Fibroblast of lung (primary cell): ENCODE data around the gene PRPSAP2. TPM values are rescaled to one million over a fixed set of nuclear protein-coding genes. Genes with fewer than 3 reads are reported as not detected.

Experiments
- DNase-seq, 2 donors: peaks; one replicate each; pipeline versions ENCODE4 v3.0.0 to v3.0.0-alpha.2; 2010; ENCODE audit warnings: low read depth in 2 of 2
- H2AFZ ChIP-seq: 2 replicates; pipeline ENCODE4 v1.5.1; 2012; ENCODE audit warnings: low read length, control low read depth, inconsistent platforms
- H3K27ac ChIP-seq: 2 replicates; pipeline ENCODE4 v1.5.1; 2011; ENCODE audit warnings: low read length, control low read depth; ENCODE audit not compliant: insufficient read depth
- H3K27me3 ChIP-seq: 2 replicates; pipeline ENCODE4 v1.5.1; 2011; ENCODE audit warnings: mild to moderate bottlenecking, low read length; ENCODE audit not compliant: control insufficient read depth, insufficient read depth
- H3K36me3 ChIP-seq: 2 replicates; pipeline ENCODE4 v1.5.1; 2011; ENCODE audit warnings: low read length; ENCODE audit not compliant: control insufficient read depth, insufficient read depth
- H3K4me1 ChIP-seq: 2 replicates; pipeline ENCODE4 v1.5.1; 2011; ENCODE audit warnings: low read length; ENCODE audit not compliant: control insufficient read depth, insufficient read depth; ENCODE audit errors: extremely low read depth
- H3K4me2 ChIP-seq: 2 replicates; pipeline ENCODE4 v1.5.1; 2011; ENCODE audit warnings: low read length, control low read depth; ENCODE audit not compliant: insufficient read depth; ENCODE audit errors: extremely low read depth
- H3K4me3 ChIP-seq, 4 experiments: fragments of 200-600 bp in 1 of 4; sonication (generic) in 1 of 4; replicated peaks in 1 of 4; 2 replicates each; pipeline ENCODE4 v1.5.1; 2011 to 2016; ENCODE audit warnings: low read length in 4 of 4, low read depth in 3 of 4, mild to moderate bottlenecking in 3 of 4, control low read depth in 2 of 4, inconsistent platforms in 1 of 4, mixed read lengths in 1 of 4; ENCODE audit not compliant: insufficient read depth in 1 of 4; ENCODE audit errors: control extremely low read depth in 1 of 4
- H3K79me2 ChIP-seq: 2 replicates; pipeline ENCODE4 v1.5.1; 2012; ENCODE audit warnings: mild to moderate bottlenecking, low read length, inconsistent platforms; ENCODE audit not compliant: control insufficient read depth, insufficient read depth
- H3K9ac ChIP-seq: 2 replicates; pipeline ENCODE4 v1.5.1; 2011; ENCODE audit warnings: mild to moderate bottlenecking, low read length, control low read depth; ENCODE audit not compliant: insufficient read depth
- H3K9me3 ChIP-seq: 2 replicates; pipeline ENCODE4 v1.5.1; 2012; ENCODE audit warnings: low read depth, low read length; ENCODE audit not compliant: control insufficient read depth, insufficient read depth
- H4K20me1 ChIP-seq: 2 replicates; pipeline ENCODE4 v1.5.1; 2011; ENCODE audit warnings: low read length; ENCODE audit not compliant: control insufficient read depth, insufficient read depth; ENCODE audit errors: extremely low read depth
- EZH2 ChIP-seq: IDR thresholded peaks from 2 replicates; pipeline ENCODE4 v1.5.1; 2012; ENCODE audit warnings: low read length, control low read depth, mild to moderate bottlenecking; ENCODE audit errors: missing control alignments
- polyA plus RNA-seq, 2 donors: library from polyadenylated mRNA; depleted of rRNA in 1 of 2; stranded (reverse) in 1 of 2; unstranded in 1 of 2; fragments of >200 nt; gene quantifications; 2 replicates each; pipeline ENCODE4 v1.2.1, GENCODE V29; 2011 to 2012; ENCODE audit warnings: missing spikeins in 1 of 2
- total RNA-seq: library from RNA; depleted of rRNA; stranded (reverse); fragments of >200 nt; gene quantifications from 2 replicates; pipeline ENCODE4 v1.2.1, GENCODE V29; 2014
- TF ChIP-seq, protein P1 (sequence below), 2 donors: IDR thresholded peaks in 1 of 2; conservative IDR thresholded peaks in 1 of 2; 1 replicate in 1 of 2; 2 replicates in 1 of 2; pipeline ENCODE4 v1.5.1; 2011 to 2012; ENCODE audit warnings: low read length in 2 of 2, control low read depth in 1 of 2, inconsistent platforms in 1 of 2, low read depth in 1 of 2, mild to moderate bottlenecking in 1 of 2

PRPSAP2 gene
- total and polyA plus RNA-seq, 2 donors (not counting 1 experiment from before 2014, with no cell fraction given) = 23.1 to 47.4 TPM

DNA sequence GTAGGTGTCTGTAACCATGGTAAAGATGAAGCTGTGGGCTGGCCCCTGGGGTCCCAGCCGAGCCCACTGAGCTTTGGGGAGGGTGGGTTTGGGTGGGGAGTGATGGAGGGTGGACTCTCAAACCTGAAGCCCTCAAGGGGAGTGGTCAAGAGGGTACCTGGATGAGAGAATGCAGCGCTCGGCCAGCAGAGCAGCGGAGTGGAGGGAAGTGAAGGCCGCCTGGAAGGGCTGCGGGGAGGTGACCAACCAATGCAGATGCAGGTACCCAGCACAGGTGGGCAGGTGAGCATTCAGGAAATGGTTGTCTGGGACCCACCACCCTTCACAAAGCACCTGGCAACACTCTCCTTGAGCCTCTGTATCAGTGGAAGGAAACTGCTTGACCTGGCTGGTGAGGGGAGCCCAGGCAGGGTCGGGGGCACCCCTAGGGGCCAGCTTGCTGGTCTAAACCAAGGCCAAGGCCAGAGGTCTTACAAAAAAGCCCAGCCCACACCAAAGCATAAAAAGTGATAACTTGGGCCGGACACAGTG is 90.6 kb downstream of the PRPSAP2 start:
- Histone ChIP-seq H3K4me3 (no peak overlapping the region), H3K27me3 (peaks cover 31% of the 10 kb centered on the region), H3K36me3 (no peaks in the 10 kb centered on the region), H4K20me1 (no peaks in the 10 kb centered on the region), H3K9me3 (no peaks in the 10 kb centered on the region), H3K4me1 (no peaks in the 10 kb centered on the region), H3K27ac (no peak overlapping the region), H2AFZ (no peak overlapping the region), H3K4me2 (no peak overlapping the region), H3K79me2 (no peaks in the 10 kb centered on the region), H3K9ac (no peak overlapping the region)
- TF ChIP-seq, protein P1, sequence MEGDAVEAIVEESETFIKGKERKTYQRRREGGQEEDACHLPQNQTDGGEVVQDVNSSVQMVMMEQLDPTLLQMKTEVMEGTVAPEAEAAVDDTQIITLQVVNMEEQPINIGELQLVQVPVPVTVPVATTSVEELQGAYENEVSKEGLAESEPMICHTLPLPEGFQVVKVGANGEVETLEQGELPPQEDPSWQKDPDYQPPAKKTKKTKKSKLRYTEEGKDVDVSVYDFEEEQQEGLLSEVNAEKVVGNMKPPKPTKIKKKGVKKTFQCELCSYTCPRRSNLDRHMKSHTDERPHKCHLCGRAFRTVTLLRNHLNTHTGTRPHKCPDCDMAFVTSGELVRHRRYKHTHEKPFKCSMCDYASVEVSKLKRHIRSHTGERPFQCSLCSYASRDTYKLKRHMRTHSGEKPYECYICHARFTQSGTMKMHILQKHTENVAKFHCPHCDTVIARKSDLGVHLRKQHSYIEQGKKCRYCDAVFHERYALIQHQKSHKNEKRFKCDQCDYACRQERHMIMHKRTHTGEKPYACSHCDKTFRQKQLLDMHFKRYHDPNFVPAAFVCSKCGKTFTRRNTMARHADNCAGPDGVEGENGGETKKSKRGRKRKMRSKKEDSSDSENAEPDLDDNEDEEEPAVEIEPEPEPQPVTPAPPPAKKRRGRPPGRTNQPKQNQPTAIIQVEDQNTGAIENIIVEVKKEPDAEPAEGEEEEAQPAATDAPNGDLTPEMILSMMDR (conservative IDR thresholded peaks at IDR 0.05 in 1 of 2, IDR thresholded peaks at IDR 0.05 in 1 of 2; ENCODE audit: low read depth in 1 of 2, low read length in 2 of 2) = no peak
- no peak for TF ChIP-seq EZH2
- DNase-seq = no peak

GRCh38 chr17:18949566-18949965 is 91.6 kb downstream of the PRPSAP2 start:
- Histone ChIP-seq H3K27me3 (peaks cover 31% of the 10 kb centered on the region), H3K4me3 (no peak overlapping the region), H3K4me1 (no peaks in the 10 kb centered on the region), H3K79me2 (no peaks in the 10 kb centered on the region), H3K9me3 (no peaks in the 10 kb centered on the region), H3K27ac (no peak overlapping the region), H3K36me3 (no peaks in the 10 kb centered on the region), H3K4me2 (no peak overlapping the region), H4K20me1 (no peaks in the 10 kb centered on the region), H3K9ac (no peak overlapping the region), H2AFZ (no peak overlapping the region)
- peak in 1 of 2 donors; percentile 38 for DNase-seq
- no peak for TF ChIP-seq EZH2
- TF ChIP-seq, protein P1 (conservative IDR thresholded peaks at IDR 0.05 in 1 of 2, IDR thresholded peaks at IDR 0.05 in 1 of 2; ENCODE audit: low read depth in 1 of 2, low read length in 2 of 2) = no peak

DNA sequence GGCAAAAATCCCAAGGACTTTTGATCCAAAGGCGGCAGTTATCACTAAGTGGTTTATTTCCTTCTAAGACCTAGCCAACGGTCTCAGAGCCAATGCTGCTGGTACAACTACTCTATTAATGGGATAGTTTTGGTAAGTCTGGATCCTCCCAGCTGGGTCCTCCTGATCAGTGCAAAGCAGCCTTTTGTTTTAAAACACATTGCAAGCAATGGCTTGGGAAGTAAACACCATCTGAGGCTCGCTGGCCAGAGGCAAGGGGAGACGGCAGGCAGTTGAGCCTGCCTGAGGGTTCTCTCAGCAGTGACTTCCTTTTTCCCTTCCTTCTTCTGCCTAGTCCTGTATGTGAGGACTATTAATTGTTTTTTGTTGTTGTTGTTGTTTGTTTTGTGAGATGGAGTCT is 92.4 kb downstream of the PRPSAP2 start:
- Histone ChIP-seq H3K9ac (no peak overlapping the region), H4K20me1 (no peaks in the 10 kb centered on the region), H2AFZ (no peak overlapping the region), H3K4me2 (no peak overlapping the region), H3K36me3 (no peaks in the 10 kb centered on the region), H3K27me3 (peaks cover 27% of the 10 kb centered on the region), H3K4me1 (no peaks in the 10 kb centered on the region), H3K79me2 (no peaks in the 10 kb centered on the region), H3K4me3 (no peak overlapping the region), H3K27ac (no peak overlapping the region), H3K9me3 (no peaks in the 10 kb centered on the region)
- no peak for DNase-seq
- TF ChIP-seq EZH2 = no peak
- TF ChIP-seq, protein P1 (conservative IDR thresholded peaks at IDR 0.05 in 1 of 2, IDR thresholded peaks at IDR 0.05 in 1 of 2; ENCODE audit: low read depth in 1 of 2, low read length in 2 of 2) = no peak
